ENCODE data around the gene SCYGR6. TPM values are rescaled to one million over a fixed set of nuclear protein-coding genes. Genes with fewer than 3 reads are reported as not detected.

Gene SCYGR6
- total RNA-seq, 1 experiment from 2014 or later, result not detected

DNA sequence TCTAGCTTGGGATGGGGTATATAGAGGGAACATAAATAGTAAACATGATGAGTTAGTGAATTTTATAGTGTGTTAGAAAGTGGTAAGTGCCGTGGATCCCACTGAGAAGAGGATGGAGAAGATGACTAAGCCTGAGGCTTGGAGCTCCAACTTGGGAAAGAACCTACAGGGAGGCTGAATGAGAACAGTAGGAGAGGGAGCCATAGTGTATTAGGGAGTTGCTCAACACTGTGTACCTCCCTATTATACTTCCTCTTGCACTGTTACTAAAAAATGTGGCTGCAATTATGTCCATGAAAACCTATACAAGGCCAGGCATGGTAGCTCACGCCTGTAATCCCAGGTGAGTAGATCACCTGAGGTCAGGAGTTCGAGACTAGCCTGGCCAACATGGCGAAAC, 3.9 kb downstream of the SCYGR6 start:
- ATAC-seq, result no peak
- Histone ChIP-seq H2AFZ (ENCODE audit: low read depth, low read length, poor library complexity, severe bottlenecking) (no peak overlapping the region), H3K27me3 (ENCODE audit: insufficient read depth, low read length) (no peaks in the 10 kb centered on the region), H3K4me1 (ENCODE audit: control insufficient read depth in 1 of 2, insufficient read depth in 2 of 2, low read length in 2 of 2) (no peaks in the 10 kb centered on the region), H4K20me1 (ENCODE audit: insufficient read depth) (no peaks in the 10 kb centered on the region), H3K9ac (ENCODE audit: low read length) (no peak overlapping the region), H3K9me2 (ENCODE audit: insufficient read depth) (no peaks in the 10 kb centered on the region), H3K9me3 (ENCODE audit: control insufficient read depth in 1 of 2, insufficient read depth in 1 of 2, low read depth in 1 of 2, low read length in 2 of 2) (no peaks in the 10 kb centered on the region), H3K36me3 (ENCODE audit: control insufficient read depth in 1 of 2, insufficient read depth in 2 of 2, low read length in 2 of 2) (no peaks in the 10 kb centered on the region), H3K4me3 (replicated peaks in 1 of 2; ENCODE audit: low read depth in 1 of 2, low read length in 2 of 2) (no peak overlapping the region), H3K27ac (ENCODE audit: low read depth, low read length) (no peak overlapping the region), H3K79me2 (ENCODE audit: insufficient read depth, low read length) (no peaks in the 10 kb centered on the region), H3K4me2 (ENCODE audit: low read length) (no peak overlapping the region)
- no peak for DNase-seq (ENCODE audit: low read depth, low spot score)
- POLR2A ChIA-PET, result no interaction called here
- BruUV-seq (replicated peaks), result no TSS peak
- CTCF ChIA-PET, result no interaction called here
- RAD21 ChIA-PET (ENCODE audit: low non-redundant PET in 1 of 2, low total read pairs in 2 of 2, uncharacterized antibody in 2 of 2, unreplicated experiment in 2 of 2), result no interaction called here
- TF ChIP-seq CBX3 (IDR thresholded peaks at IDR 0.05; ENCODE audit: low read depth) (no peak), SP1 (IDR thresholded peaks at IDR 0.05; ENCODE audit: low read depth) (no peak), SIN3A (IDR thresholded peaks at IDR 0.05; ENCODE audit: low read depth) (no peak), FOSL1 (IDR thresholded peaks at IDR 0.05; ENCODE audit: low read depth) (no peak), EZH2phosphoT487 (IDR thresholded peaks at IDR 0.05; ENCODE audit: borderline replicate concordance) (no peak), JUND (IDR thresholded peaks at IDR 0.05) (no peak), EGR1 (IDR thresholded peaks at IDR 0.05; ENCODE audit: low read depth) (no peak), POLR2AphosphoS5 (IDR thresholded peaks at IDR 0.05; ENCODE audit: low read depth, low read length) (no peak), POLR2A (IDR thresholded peaks at IDR 0.05; ENCODE audit: borderline replicate concordance, extremely low read depth, insufficient read depth, insufficient read length) (no peak), TCF7L2 (IDR thresholded peaks at IDR 0.05; ENCODE audit: borderline replicate concordance, extremely low read depth, insufficient read depth, insufficient read length) (no peak), CEBPB (IDR thresholded peaks at IDR 0.05; ENCODE audit: low read depth) (no peak), SRF (IDR thresholded peaks at IDR 0.05; ENCODE audit: low read depth) (no peak), ELF1 (IDR thresholded peaks at IDR 0.05; ENCODE audit: borderline replicate concordance, low read depth) (no peak)
- TF ChIP-seq, protein P1, sequence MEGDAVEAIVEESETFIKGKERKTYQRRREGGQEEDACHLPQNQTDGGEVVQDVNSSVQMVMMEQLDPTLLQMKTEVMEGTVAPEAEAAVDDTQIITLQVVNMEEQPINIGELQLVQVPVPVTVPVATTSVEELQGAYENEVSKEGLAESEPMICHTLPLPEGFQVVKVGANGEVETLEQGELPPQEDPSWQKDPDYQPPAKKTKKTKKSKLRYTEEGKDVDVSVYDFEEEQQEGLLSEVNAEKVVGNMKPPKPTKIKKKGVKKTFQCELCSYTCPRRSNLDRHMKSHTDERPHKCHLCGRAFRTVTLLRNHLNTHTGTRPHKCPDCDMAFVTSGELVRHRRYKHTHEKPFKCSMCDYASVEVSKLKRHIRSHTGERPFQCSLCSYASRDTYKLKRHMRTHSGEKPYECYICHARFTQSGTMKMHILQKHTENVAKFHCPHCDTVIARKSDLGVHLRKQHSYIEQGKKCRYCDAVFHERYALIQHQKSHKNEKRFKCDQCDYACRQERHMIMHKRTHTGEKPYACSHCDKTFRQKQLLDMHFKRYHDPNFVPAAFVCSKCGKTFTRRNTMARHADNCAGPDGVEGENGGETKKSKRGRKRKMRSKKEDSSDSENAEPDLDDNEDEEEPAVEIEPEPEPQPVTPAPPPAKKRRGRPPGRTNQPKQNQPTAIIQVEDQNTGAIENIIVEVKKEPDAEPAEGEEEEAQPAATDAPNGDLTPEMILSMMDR (IDR thresholded peaks at IDR 0.05 in 2 of 3, conservative IDR thresholded peaks at IDR 0.05 in 1 of 3; ENCODE audit: borderline replicate concordance in 1 of 3, insufficient read depth in 1 of 3, low read depth in 2 of 3, low read length in 2 of 3), result no peak
- TF ChIP-seq, protein P2, sequence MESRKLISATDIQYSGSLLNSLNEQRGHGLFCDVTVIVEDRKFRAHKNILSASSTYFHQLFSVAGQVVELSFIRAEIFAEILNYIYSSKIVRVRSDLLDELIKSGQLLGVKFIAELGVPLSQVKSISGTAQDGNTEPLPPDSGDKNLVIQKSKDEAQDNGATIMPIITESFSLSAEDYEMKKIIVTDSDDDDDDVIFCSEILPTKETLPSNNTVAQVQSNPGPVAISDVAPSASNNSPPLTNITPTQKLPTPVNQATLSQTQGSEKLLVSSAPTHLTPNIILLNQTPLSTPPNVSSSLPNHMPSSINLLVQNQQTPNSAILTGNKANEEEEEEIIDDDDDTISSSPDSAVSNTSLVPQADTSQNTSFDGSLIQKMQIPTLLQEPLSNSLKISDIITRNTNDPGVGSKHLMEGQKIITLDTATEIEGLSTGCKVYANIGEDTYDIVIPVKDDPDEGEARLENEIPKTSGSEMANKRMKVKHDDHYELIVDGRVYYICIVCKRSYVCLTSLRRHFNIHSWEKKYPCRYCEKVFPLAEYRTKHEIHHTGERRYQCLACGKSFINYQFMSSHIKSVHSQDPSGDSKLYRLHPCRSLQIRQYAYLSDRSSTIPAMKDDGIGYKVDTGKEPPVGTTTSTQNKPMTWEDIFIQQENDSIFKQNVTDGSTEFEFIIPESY (IDR thresholded peaks at IDR 0.05; ENCODE audit: extremely low read depth, insufficient replicate concordance, low read length), result no peak
- TF ChIP-seq, protein P3, sequence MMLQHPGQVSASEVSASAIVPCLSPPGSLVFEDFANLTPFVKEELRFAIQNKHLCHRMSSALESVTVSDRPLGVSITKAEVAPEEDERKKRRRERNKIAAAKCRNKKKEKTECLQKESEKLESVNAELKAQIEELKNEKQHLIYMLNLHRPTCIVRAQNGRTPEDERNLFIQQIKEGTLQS (IDR thresholded peaks at IDR 0.05), result no peak
- TF ChIP-seq, protein P4, sequence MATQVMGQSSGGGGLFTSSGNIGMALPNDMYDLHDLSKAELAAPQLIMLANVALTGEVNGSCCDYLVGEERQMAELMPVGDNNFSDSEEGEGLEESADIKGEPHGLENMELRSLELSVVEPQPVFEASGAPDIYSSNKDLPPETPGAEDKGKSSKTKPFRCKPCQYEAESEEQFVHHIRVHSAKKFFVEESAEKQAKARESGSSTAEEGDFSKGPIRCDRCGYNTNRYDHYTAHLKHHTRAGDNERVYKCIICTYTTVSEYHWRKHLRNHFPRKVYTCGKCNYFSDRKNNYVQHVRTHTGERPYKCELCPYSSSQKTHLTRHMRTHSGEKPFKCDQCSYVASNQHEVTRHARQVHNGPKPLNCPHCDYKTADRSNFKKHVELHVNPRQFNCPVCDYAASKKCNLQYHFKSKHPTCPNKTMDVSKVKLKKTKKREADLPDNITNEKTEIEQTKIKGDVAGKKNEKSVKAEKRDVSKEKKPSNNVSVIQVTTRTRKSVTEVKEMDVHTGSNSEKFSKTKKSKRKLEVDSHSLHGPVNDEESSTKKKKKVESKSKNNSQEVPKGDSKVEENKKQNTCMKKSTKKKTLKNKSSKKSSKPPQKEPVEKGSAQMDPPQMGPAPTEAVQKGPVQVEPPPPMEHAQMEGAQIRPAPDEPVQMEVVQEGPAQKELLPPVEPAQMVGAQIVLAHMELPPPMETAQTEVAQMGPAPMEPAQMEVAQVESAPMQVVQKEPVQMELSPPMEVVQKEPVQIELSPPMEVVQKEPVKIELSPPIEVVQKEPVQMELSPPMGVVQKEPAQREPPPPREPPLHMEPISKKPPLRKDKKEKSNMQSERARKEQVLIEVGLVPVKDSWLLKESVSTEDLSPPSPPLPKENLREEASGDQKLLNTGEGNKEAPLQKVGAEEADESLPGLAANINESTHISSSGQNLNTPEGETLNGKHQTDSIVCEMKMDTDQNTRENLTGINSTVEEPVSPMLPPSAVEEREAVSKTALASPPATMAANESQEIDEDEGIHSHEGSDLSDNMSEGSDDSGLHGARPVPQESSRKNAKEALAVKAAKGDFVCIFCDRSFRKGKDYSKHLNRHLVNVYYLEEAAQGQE (IDR thresholded peaks at IDR 0.05; ENCODE audit: low read depth), result no peak
- intact Hi-C loops (cut with micrococcal nuclease), result no loop called here

Data from HCT116 (cell line).